Right lobe of liver (tissue), 6 donors: ENCODE data around the gene HBZ. TPM values are rescaled to one million over a fixed set of nuclear protein-coding genes. Genes with fewer than 3 reads are reported as not detected.
A peak's percentile ranks its signal among the peaks of the same experiment; 100 is the strongest.
"Not testable (repeated sequence)": the region's sequence is repeated elsewhere in the genome, so short reads cannot be mapped to it uniquely, and the experiment has no call there.

Experiments
- ATAC-seq, 4 donors: fragments of 200-7000 bp; cut with Tn5 transposase; one replicate each; pipeline ENCODE4 v1.9.1; 2020; ENCODE audit warnings: mild to moderate bottlenecking in 4 of 4, moderate library complexity in 4 of 4
- DNase-seq, 3 donors: peaks; one replicate each; pipeline ENCODE4 v3.0.0-alpha.2; 2020
- H3K27ac ChIP-seq, 3 donors: fragments of 200-600 bp; one replicate each; pipeline ENCODE4 v1.8.0; 2022
- H3K27me3 ChIP-seq, 2 donors: fragments of 200-600 bp; one replicate each; pipeline ENCODE4 v1.8.0; 2022
- H3K36me3 ChIP-seq, 4 donors: fragments of 200-600 bp; sonication (generic) in 1 of 4; one replicate each; pipeline versions ENCODE4 v1.5.1 to v1.8.0; 2017 to 2022; ENCODE audit warnings: control low read depth in 1 of 4
- H3K4me1 ChIP-seq, 4 donors: fragments of 200-600 bp; sonication (generic) in 1 of 4; one replicate each; pipeline versions ENCODE4 v1.5.1 to v1.8.0; 2017 to 2022; ENCODE audit warnings: control low read depth in 1 of 4
- H3K4me3 ChIP-seq, 3 donors: fragments of 200-600 bp; one replicate each; pipeline ENCODE4 v1.8.0; 2022
- H3K9me3 ChIP-seq, 4 donors: fragments of 200-600 bp; sonication (generic) in 1 of 4; one replicate each; pipeline versions ENCODE4 v1.5.1 to v1.8.0; 2017 to 2022; ENCODE audit warnings: control low read depth in 1 of 4
- POLR2A ChIP-seq: fragments of 450-650 bp; IDR thresholded peaks from one replicate; pipeline ENCODE4 v1.6.1; 2017; ENCODE audit warnings: antibody characterized with exemption, mild to moderate bottlenecking
- WGBS: methylation state at CpG from one replicate; pipeline ENCODE4 v1.1.6; 2018; ENCODE audit warnings: low coverage, low lambda C conversion rate; ENCODE audit not compliant: insufficient coverage; ENCODE audit errors: missing lambda C conversion rate; 5-methylcytosine and 5-hydroxymethylcytosine counted together
- intact Hi-C, 2 donors: fragments of 100-400 bp; cut with DNase I; formaldehyde crosslinking; loops; one replicate each; pipeline versions ENCODE4 v1.11.2 to v1.14.1; 2022
- total RNA-seq, 6 experiments: library from RNA; depleted of rRNA in 2 of 6; stranded (reverse); fragments of >200 nt in 2 of 6; fragmentation: NEBNext Ultra II Directional in 3 of 6; extraction: Animal tissue kit (Norgen Biotek cat#: 25700) in 3 of 6; gene quantifications; one replicate each; pipeline versions ENCODE4 v1.1.0 to v1.2.4, GENCODE V29; 2016 to 2023
- TF ChIP-seq, protein P1 (sequence below), 4 donors: fragments of 200-600 bp in 3 of 4; fragments of 450-650 bp in 1 of 4; IDR thresholded peaks; one replicate each; pipeline versions ENCODE4 v1.5.1 to v1.8.0; 2016 to 2022; ENCODE audit warnings: antibody characterized with exemption in 4 of 4, mild to moderate bottlenecking in 2 of 4
- donor health status: DM: no; HTN: yes; CAD: no.
- donor health status: DM: no; HTN: no; CAD: no.
- donor health status: DM: no; HTN: no; CAD: no.
- donor health status: DM: no; HTN: yes; CAD: no.
- donor health status: DM: no; HTN: yes; CAD: no.

The HBZ gene
- total RNA-seq, 6 experiments from 2014 or later = 0.81 TPM; not detected in 5

DNA sequence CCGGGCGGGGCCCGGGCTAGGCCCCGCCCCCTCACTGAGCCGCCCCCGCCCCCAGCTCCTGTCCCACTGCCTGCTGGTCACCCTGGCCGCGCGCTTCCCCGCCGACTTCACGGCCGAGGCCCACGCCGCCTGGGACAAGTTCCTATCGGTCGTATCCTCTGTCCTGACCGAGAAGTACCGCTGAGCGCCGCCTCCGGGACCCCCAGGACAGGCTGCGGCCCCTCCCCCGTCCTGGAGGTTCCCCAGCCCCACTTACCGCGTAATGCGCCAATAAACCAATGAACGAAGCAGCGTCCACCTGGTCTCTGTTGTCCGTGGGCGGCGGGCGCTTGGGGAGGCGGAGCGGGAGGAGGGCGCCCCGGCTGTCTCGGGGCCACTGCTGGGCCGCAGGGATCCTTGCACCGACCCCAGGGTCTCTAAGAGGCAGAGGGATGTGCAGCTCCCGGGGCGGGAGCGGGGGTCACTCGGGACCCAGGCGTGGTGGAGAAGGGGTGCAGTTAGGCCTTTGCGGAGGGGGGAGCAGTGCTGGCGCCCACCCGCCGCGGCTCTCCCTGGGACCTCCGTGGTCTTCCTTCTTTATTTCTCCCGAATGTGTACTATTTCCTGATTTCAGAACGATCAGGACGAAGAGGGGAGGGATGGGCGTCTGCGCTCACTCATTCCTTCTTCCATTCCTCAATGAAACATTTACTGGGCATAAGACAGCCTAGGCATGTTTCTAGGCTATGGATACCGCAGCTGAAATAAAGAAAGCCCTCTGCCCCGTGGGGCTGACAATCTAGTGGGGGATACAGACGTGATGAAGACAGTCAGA lies 2.0 kb downstream of the HBZ start:
- Histone ChIP-seq H3K4me1 (peaks cover 0 to 5% (median 2%) of the 10 kb centered on the region in 4 donors), H3K27ac (no peak overlapping the region), H3K27me3 (no peaks in the 10 kb centered on the region), H3K4me3 (peak overlapping the region; percentile 5 to 18 (median 13)), H3K36me3 (no peaks in the 10 kb centered on the region), H3K9me3 (no peaks in the 10 kb centered on the region)
- ATAC-seq (peak in 3 of 4 donors; percentile 17 to 32 (median 23)), DNase-seq (peak in 1 of 3 donors; percentile 55)
- intact Hi-C loops = no loop called here
- TF ChIP-seq, protein P1, sequence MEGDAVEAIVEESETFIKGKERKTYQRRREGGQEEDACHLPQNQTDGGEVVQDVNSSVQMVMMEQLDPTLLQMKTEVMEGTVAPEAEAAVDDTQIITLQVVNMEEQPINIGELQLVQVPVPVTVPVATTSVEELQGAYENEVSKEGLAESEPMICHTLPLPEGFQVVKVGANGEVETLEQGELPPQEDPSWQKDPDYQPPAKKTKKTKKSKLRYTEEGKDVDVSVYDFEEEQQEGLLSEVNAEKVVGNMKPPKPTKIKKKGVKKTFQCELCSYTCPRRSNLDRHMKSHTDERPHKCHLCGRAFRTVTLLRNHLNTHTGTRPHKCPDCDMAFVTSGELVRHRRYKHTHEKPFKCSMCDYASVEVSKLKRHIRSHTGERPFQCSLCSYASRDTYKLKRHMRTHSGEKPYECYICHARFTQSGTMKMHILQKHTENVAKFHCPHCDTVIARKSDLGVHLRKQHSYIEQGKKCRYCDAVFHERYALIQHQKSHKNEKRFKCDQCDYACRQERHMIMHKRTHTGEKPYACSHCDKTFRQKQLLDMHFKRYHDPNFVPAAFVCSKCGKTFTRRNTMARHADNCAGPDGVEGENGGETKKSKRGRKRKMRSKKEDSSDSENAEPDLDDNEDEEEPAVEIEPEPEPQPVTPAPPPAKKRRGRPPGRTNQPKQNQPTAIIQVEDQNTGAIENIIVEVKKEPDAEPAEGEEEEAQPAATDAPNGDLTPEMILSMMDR (IDR thresholded peaks at IDR 0.05) = no peak
- TF ChIP-seq POLR2A = no peak
- 4% methylated on average over 14 of the region's 59 CpGs for WGBS

DNA sequence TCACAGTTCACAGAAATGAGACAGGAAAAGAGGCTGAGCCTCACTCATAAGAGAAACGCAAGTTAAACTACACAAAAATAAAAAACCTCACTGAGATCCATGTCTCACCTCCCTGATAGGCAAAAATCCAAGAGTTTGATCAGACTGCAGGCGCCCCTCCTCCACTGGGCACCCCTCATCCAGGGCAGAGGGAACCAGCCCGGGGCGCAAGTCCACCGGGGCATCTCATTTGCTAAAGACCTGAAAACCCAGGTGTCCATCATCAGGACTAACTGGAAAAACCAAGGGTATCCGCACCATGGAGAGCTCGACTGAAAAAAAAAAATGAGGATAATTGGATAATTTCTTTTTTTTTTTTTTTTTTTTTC lies 2.6 kb downstream of the HBZ start:
- no peaks in the 10 kb centered on the region for H3K9me3 ChIP-seq
- DNase-seq (peak in 1 of 3 donors; percentile 9), ATAC-seq (no peak)
- WGBS = 80% methylated on average over 3 of the region's 7 CpGs
- intact Hi-C loops = no loop called here
- H3K4me1 ChIP-seq = peaks cover 0 to 5% (median 2%) of the 10 kb centered on the region in 4 donors
- H3K27me3 ChIP-seq = no peaks in the 10 kb centered on the region
- TF ChIP-seq, protein P1 (IDR thresholded peaks at IDR 0.05) = no peak
- TF ChIP-seq POLR2A = no peak
- no peak overlapping the region for H3K4me3 ChIP-seq
- H3K36me3 ChIP-seq = no peaks in the 10 kb centered on the region
- no peak overlapping the region for H3K27ac ChIP-seq

DNA sequence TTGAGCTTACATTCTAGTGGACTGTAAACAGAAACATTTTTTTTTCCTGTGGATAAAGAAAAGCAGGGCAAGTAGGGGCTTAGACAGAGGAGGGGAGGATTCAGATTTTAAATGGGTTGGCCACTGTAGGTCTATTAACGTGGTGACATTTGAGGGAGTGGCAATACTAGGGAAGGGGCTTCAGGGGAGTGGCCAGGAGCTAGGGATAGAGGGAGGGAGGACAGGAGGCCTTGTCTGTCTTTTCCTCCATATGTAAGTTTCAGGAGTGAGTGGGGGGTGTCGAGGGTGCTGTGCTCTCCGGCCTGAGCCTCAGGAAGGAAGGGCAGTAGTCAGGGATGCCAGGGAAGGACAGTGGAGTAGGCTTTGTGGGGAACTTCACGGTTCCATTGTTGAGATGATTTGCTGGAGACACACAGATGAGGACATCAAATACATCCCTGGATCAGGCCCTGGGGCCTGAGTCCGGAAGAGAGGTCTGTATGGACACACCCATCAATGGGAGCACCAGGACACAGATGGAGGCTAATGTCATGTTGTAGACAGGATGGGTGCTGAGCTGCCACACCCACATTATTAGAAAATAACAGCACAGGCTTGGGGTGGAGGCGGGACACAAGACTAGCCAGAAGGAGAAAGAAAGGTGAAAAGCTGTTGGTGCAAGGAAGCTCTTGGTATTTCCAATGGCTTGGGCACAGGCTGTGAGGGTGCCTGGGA lies 6.8 kb downstream of the HBZ start:
- 29% methylated on average over 5 of the region's 6 CpGs for WGBS
- peak in 1 of 3 donors; percentile 9 for DNase-seq
- Histone ChIP-seq H3K4me3 (no peak overlapping the region), H3K27ac (no peak overlapping the region), H3K9me3 (no peaks in the 10 kb centered on the region), H3K27me3 (no peaks in the 10 kb centered on the region), H3K36me3 (no peaks in the 10 kb centered on the region), H3K4me1 (peaks cover 0 to 5% (median 2%) of the 10 kb centered on the region in 4 donors)
- no peak for ATAC-seq
- TF ChIP-seq, protein P1 (IDR thresholded peaks at IDR 0.05) = no peak
- no peak for TF ChIP-seq POLR2A
- intact Hi-C loops = no loop called here

DNA sequence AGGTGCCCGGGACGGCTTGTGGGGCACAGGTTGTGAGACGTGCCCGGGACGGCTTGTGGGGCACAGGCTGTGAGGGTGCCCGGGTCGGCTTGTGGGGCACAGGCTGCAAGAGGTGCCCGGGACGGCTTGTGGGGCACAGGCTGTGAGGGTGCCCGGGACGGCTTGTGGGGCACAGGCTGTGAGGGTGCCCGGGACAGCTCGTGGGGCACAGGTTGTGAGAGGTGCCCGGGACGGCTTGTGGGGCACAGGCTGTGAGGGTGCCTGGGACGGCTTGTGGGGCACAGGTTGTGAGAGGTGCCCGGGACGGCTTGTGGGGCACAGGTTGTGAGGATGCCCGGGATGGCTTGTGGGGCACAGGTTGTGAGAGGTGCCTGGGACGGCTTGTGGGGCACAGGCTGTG lies 7.8 kb downstream of the HBZ start:
- H3K4me1 ChIP-seq, intact Hi-C loops, H3K36me3 ChIP-seq, H3K27ac ChIP-seq, ATAC-seq, H3K27me3 ChIP-seq, H3K9me3 ChIP-seq, H3K4me3 ChIP-seq, DNase-seq: not testable (repeated sequence)
- 48% methylated on average over 2 of the region's 20 CpGs for WGBS

DNA sequence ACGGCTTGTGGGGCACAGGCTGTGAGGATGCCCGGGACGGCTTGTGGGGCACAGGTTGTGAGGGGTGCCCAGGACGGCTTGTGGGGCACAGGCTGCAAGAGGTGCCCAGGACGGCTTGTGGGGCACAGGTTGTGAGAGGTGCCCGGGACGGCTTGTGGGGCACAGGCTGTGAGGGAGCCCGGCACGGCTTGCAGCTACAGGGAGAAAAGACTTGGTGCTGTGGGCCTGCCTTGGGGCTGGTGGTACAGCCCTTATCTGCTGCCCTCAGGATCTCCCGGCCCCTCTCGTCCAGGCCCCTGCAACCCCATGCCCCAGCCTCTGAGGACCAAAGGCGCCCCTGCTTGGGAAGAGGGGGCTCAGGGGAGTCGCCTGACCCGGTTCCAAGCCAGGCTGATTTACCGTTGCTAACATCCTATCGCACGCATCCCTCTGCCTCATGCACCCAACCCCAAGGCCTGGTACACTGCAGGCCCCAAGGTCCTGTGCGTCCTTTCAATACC lies 8.3 kb downstream of the HBZ start:
- H3K4me3 ChIP-seq = no peak overlapping the region
- no peak for DNase-seq
- H3K27ac ChIP-seq = no peak overlapping the region
- H3K9me3 ChIP-seq = no peaks in the 10 kb centered on the region
- H3K27me3 ChIP-seq = peaks cover 1 to 7% of the 10 kb centered on the region in 2 donors
- H3K4me1 ChIP-seq = peaks cover 0 to 4% (median 0%) of the 10 kb centered on the region in 4 donors
- intact Hi-C loops = no loop called here
- 62% methylated on average over 3 of the region's 18 CpGs for WGBS
- no peaks in the 10 kb centered on the region for H3K36me3 ChIP-seq
- no peak for ATAC-seq
- TF ChIP-seq, protein P1 (IDR thresholded peaks at IDR 0.05) = no peak
- no peak for TF ChIP-seq POLR2A
